HG02973 (cell line): ENCODE data around the gene FAM110C.

Experiments
- ATAC-seq: cut with Tn5 transposase; IDR thresholded peaks from one replicate; pipeline ENCODE4 v1.9.1; 2021; ENCODE audit warnings: moderate library complexity; ENCODE audit not compliant: unreplicated experiment

Gene FAM110C

GRCh38 chr2:10222-10875 lies 36.0 kb downstream of the FAM110C start:
- no peak for ATAC-seq
